OCI-LY3 (cell line): ENCODE measurements around the gene HIGD2A.

Experiments
- CTCF ChIP-seq: fragments of 200-600, 300-600 bp; sonication (generic); IDR thresholded peaks from 2 replicates; pipeline ENCODE4 v1.5.1; 2014; ENCODE audit warnings: antibody characterized with exemption, low read length, low read depth
- EZH2phosphoT487 ChIP-seq: fragments of 200-600 bp; shearing (Covaris generic); IDR thresholded peaks from 2 replicates; pipeline ENCODE4 v1.6.1; 2018; ENCODE audit warnings: antibody characterized with exemption, mixed run types, low read depth

- TF ChIP-seq CTCF: no peak
- no peak for TF ChIP-seq EZH2phosphoT487
These were observed 41.4 kb downstream of the HIGD2A start for GRCh38 chr5:176429972-176430371.
